ENCODE results near the gene KRT1. TPM values are rescaled to one million over a fixed set of nuclear protein-coding genes. Genes with fewer than 3 reads are reported as not detected.

The KRT1 gene
- total RNA-seq, 2 experiments from 2014 or later, result not detected

- CTCF ChIA-PET (ENCODE audit: unreplicated experiment), result no interaction called here
- no TSS peak for BruUV-seq (replicated peaks)
Observed at GRCh38 chr12:52697058-52697582, 16.9 kb upstream of the KRT1 start.

GRCh38 chr12:52696588-52696987 lies 16.4 kb upstream of the KRT1 start:
- H3K27ac ChIP-seq (ENCODE audit: low read depth, low read length, poor library complexity, severe bottlenecking), result no peak overlapping the region
- POLR2A ChIA-PET, result no interaction called here
- H3K79me2 ChIP-seq (ENCODE audit: insufficient read depth, low read depth, low read length), result no peaks in the 10 kb centered on the region
- CTCF ChIA-PET (ENCODE audit: unreplicated experiment), result interaction anchor here (0.6 kb wide), 1 partner anchor 961 kb away, joined by 3 read pairs; no protein-coding TSS in a partner anchor
- no peak overlapping the region for H2AFZ ChIP-seq (ENCODE audit: low read length)
- intact Hi-C loops (cut with micrococcal nuclease; ENCODE audit: unreplicated experiment), result no loop called here
- BruUV-seq (replicated peaks), result no TSS peak
- H3K4me3 ChIP-seq (ENCODE audit: low read depth, low read length, poor library complexity, severe bottlenecking), result no peak overlapping the region
- no peaks in the 10 kb centered on the region for H3K4me1 ChIP-seq (ENCODE audit: insufficient read depth, low read length, poor library complexity, severe bottlenecking)
- DNase-seq (ENCODE audit: low spot score), result no peak
- no peaks in the 10 kb centered on the region for H4K20me1 ChIP-seq (ENCODE audit: insufficient read depth, low read length)
- H3K9me2 ChIP-seq (ENCODE audit: insufficient read depth, low read length), result no peaks in the 10 kb centered on the region
- no peak overlapping the region for H3K4me2 ChIP-seq (ENCODE audit: low read length)
- no peaks in the 10 kb centered on the region for H3K9me3 ChIP-seq (ENCODE audit: low read length)
- no peaks in the 10 kb centered on the region for H3K36me3 ChIP-seq (ENCODE audit: insufficient read depth, low read length)
- TF ChIP-seq EZH2phosphoT487 (IDR thresholded peaks at IDR 0.05; ENCODE audit: borderline replicate concordance, low read depth, low read length) (no peak), CTCF (conservative IDR thresholded peaks at IDR 0.05; ENCODE audit: low read length) (no peak)

More at GRCh38 chr12:52697058-52697582, 16.9 kb upstream of the KRT1 start:
- Histone ChIP-seq H3K79me2 (ENCODE audit: insufficient read depth, low read depth, low read length) (no peaks in the 10 kb centered on the region), H3K9me3 (ENCODE audit: low read length) (no peaks in the 10 kb centered on the region), H3K36me3 (ENCODE audit: insufficient read depth, low read length) (no peaks in the 10 kb centered on the region), H4K20me1 (ENCODE audit: insufficient read depth, low read length) (no peaks in the 10 kb centered on the region), H3K4me3 (ENCODE audit: low read depth, low read length, poor library complexity, severe bottlenecking) (no peak overlapping the region), H3K4me1 (ENCODE audit: insufficient read depth, low read length, poor library complexity, severe bottlenecking) (no peaks in the 10 kb centered on the region), H2AFZ (ENCODE audit: low read length) (no peak overlapping the region), H3K27ac (ENCODE audit: low read depth, low read length, poor library complexity, severe bottlenecking) (no peak overlapping the region), H3K9me2 (ENCODE audit: insufficient read depth, low read length) (no peaks in the 10 kb centered on the region), H3K4me2 (ENCODE audit: low read length) (no peak overlapping the region)
- DNase-seq (ENCODE audit: low spot score), result no peak
- TF ChIP-seq CTCF (conservative IDR thresholded peaks at IDR 0.05; ENCODE audit: low read length) (peak; percentile 38; the same call in 1 of the 2 replicates), EZH2phosphoT487 (IDR thresholded peaks at IDR 0.05; ENCODE audit: borderline replicate concordance, low read depth, low read length) (no peak)
- POLR2A ChIA-PET, result no interaction called here
- intact Hi-C loops (cut with micrococcal nuclease; ENCODE audit: unreplicated experiment), result no loop called here

GRCh38 chr12:52695039-52695438 lies 14.8 kb upstream of the KRT1 start:
- POLR2A ChIA-PET, result no interaction called here
- CTCF ChIA-PET (ENCODE audit: unreplicated experiment), result no interaction called here
- H2AFZ ChIP-seq (ENCODE audit: low read length), result no peak overlapping the region
- H3K9me2 ChIP-seq (ENCODE audit: insufficient read depth, low read length), result no peaks in the 10 kb centered on the region
- no peaks in the 10 kb centered on the region for H3K9me3 ChIP-seq (ENCODE audit: low read length)
- no peak overlapping the region for H3K4me3 ChIP-seq (ENCODE audit: low read depth, low read length, poor library complexity, severe bottlenecking)
- no peaks in the 10 kb centered on the region for H4K20me1 ChIP-seq (ENCODE audit: insufficient read depth, low read length)
- no peaks in the 10 kb centered on the region for H3K79me2 ChIP-seq (ENCODE audit: insufficient read depth, low read depth, low read length)
- no peak overlapping the region for H3K4me2 ChIP-seq (ENCODE audit: low read length)
- H3K4me1 ChIP-seq (ENCODE audit: insufficient read depth, low read length, poor library complexity, severe bottlenecking), result no peaks in the 10 kb centered on the region
- no peak for DNase-seq (ENCODE audit: low spot score)
- TF ChIP-seq EZH2phosphoT487 (IDR thresholded peaks at IDR 0.05; ENCODE audit: borderline replicate concordance, low read depth, low read length) (no peak), CTCF (conservative IDR thresholded peaks at IDR 0.05; ENCODE audit: low read length) (no peak)
- H3K27ac ChIP-seq (ENCODE audit: low read depth, low read length, poor library complexity, severe bottlenecking), result no peak overlapping the region
- intact Hi-C loops (cut with micrococcal nuclease; ENCODE audit: unreplicated experiment), result no loop called here
- no peaks in the 10 kb centered on the region for H3K36me3 ChIP-seq (ENCODE audit: insufficient read depth, low read length)
- BruUV-seq (replicated peaks), result no TSS peak

Measured in OCI-LY7 (cell line).